Ovary (tissue), 9 donors: ENCODE data around the gene FUOM. TPM values are rescaled to one million over a fixed set of nuclear protein-coding genes. Genes with fewer than 3 reads are reported as not detected.

Source experiments
- DNase-seq, 5 donors: peaks; one replicate each; pipeline ENCODE4 v3.0.0-alpha.2; 2019 to 2020
- H3K27ac ChIP-seq, 2 donors: fragments of 200-600 bp; one replicate each; pipeline versions ENCODE4 v1.5.1 to v1.8.0; 2019 to 2022
- H3K27me3 ChIP-seq: fragments of 200-600 bp; one replicate; pipeline ENCODE4 v1.8.0; 2022
- H3K36me3 ChIP-seq: fragments of 200-600 bp; sonication (generic); one replicate; pipeline ENCODE4 v1.5.1; 2019
- H3K4me1 ChIP-seq: one replicate; pipeline ENCODE4 v1.8.1; 2013; ENCODE audit warnings: mild to moderate bottlenecking, moderate library complexity; ENCODE audit not compliant: insufficient read depth
- H3K4me3 ChIP-seq: fragments of 200-600 bp; sonication (generic); one replicate; pipeline ENCODE4 v1.5.1; 2017
- H3K9me3 ChIP-seq, 2 donors: fragments of 200-600 bp in 1 of 2; sonication (generic) in 1 of 2; one replicate each; pipeline versions ENCODE4 v1.5.1 to v1.8.1; 2013 to 2019; ENCODE audit warnings: mild to moderate bottlenecking in 1 of 2, moderate library complexity in 1 of 2
- CTCF ChIP-seq, 3 donors: fragments of 450-650 bp in 2 of 3; fragments of 200-600 bp in 1 of 3; IDR thresholded peaks; one replicate each; pipeline versions ENCODE4 v1.5.1 to v1.8.0; 2016 to 2022; ENCODE audit warnings: antibody characterized with exemption in 3 of 3, mild to moderate bottlenecking in 1 of 3
- EP300 ChIP-seq: sonication (generic); formaldehyde crosslinking; IDR thresholded peaks from one replicate; pipeline ENCODE4 v1.6.1; 2017; ENCODE audit warnings: antibody characterized with exemption
- POLR2A ChIP-seq: fragments of 450-650 bp; IDR thresholded peaks from one replicate; pipeline ENCODE4 v1.6.1; 2017; ENCODE audit warnings: antibody characterized with exemption, mild to moderate bottlenecking, moderate library complexity
- WGBS, 3 donors: extraction: QIAGEN DNeasy Blood & Tissue Kit in 1 of 3; methylation state at CpG; one replicate each; pipeline versions ENCODE4 v1.1.5 to v1.1.7; 2013 to 2017; 5-methylcytosine and 5-hydroxymethylcytosine counted together
- intact Hi-C, 4 donors: fragments of 100-400 bp; cut with DNase I; formaldehyde crosslinking; loops; one replicate each; pipeline versions ENCODE4 v1.11.0 to v1.15.1; 2022 to 2023
- polyA plus RNA-seq, 2 donors: library from polyadenylated mRNA; stranded (reverse); fragments of 200-250 nt in 1 of 2; fragments of 350-450 nt in 1 of 2; fragmentation: Illumina TruSeq in 1 of 2; extraction: RNeasy Lipid Tissue Mini Kit (QIAGEN cat#74804) in 1 of 2; gene quantifications; one replicate each; pipeline ENCODE4 v1.2.3, GENCODE V29; 2013 to 2014
- total RNA-seq, 7 donors: library from RNA; depleted of rRNA in 2 of 7; stranded (reverse); fragments of >200 nt in 2 of 7; fragmentation: NEBNext Ultra II Directional in 3 of 7; extraction: Animal tissue kit (Norgen Biotek cat#: 25700) in 3 of 7; gene quantifications; one replicate each; pipeline versions ENCODE4 v1.1.0 to v1.2.4, GENCODE V29; 2016 to 2023
- donor health status: DM: no; HTN: no; CAD: no; lungs with moderate emphysema.
- donor health status: DM: no; HTN: no; CAD: no.
- donor health status: Bipolar disorder and iron deficiency.
- donor health status: DM: yes; HTN: yes; CAD: no.
- donor health status: DM: no; HTN: no; CAD: no.
- donor health status: DM: yes; HTN: yes; CAD: no.

Gene FUOM
- total and polyA plus RNA-seq, 9 donors = 1.2 to 26.3 (median 14.8) TPM

DNA sequence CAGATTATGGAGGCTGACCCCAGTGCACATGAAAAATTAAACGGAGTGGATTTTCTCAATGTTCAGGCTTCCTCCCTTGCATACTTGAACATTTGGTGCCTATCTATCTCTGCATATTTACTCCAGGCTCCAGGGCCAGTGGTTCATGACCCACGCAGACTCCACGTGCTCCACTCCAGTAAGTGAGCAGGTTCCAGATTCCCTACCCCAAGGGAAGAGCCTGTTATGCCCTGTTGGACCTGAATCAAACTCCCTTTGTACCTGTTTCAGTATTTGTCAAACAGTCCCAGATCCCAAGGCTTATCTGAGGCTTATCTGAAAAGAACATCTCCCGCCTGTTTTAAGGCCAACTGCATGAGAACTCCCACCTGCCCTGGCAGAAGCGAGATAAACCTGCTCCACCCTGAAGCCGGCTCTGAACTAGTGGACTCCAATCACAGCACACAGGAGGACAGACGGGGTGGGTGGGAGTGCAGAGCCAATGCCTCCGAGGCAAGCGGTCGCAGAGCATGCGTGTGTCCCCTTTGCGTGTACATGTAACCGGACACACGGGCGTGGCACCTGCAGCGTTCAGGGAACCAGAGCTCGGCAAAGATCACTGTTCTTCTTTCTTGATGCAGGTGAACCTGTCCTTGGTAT, 2.3 kb upstream of the FUOM start:
- H3K27ac ChIP-seq = no peak overlapping the region
- TF ChIP-seq POLR2A (no peak), EP300 (no peak), CTCF (IDR thresholded peaks at IDR 0.05) (no peak)
- intact Hi-C loops = no loop called here
- no peaks in the 10 kb centered on the region for H3K27me3 ChIP-seq
- DNase-seq = no peak
- H3K9me3 ChIP-seq = no peaks in the 10 kb centered on the region
- no peak overlapping the region for H3K4me3 ChIP-seq
- no peaks in the 10 kb centered on the region for H3K36me3 ChIP-seq
- H3K4me1 ChIP-seq = peaks cover 7% of the 10 kb centered on the region
- 64 to 72% (median 71%) methylated on average over 17 of the region's 17 CpGs for WGBS, 3 donors

DNA sequence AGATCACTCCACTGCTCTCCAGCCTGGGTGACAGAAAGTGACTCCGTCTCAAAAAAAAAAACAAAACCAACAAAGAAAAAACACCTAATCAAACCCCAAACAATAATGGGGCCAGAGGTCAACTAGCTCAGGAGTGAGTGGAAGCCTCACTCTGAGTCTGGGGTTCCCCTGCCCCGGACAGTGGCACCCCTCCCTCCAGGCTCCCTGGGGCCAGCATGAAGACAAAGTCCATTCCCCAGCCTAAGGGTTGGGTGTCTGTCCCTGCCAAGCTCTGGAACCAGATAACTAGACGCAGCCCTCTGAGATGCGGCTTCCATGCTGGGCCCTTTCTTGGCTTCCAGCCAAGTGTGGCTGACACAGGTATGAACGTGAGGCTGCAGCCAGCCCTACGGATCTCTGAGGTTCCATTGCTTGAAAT, 1.7 kb upstream of the FUOM start:
- 50 to 60% (median 55%) methylated on average over 4 to 6 of the region's 6 CpGs for WGBS, 3 donors
- peak in 1 of 5 donors; percentile 28 for DNase-seq
- Histone ChIP-seq H3K4me3 (no peak overlapping the region), H3K36me3 (no peaks in the 10 kb centered on the region), H3K27me3 (no peaks in the 10 kb centered on the region), H3K27ac (no peak overlapping the region), H3K4me1 (peaks cover 7% of the 10 kb centered on the region), H3K9me3 (no peaks in the 10 kb centered on the region)
- TF ChIP-seq POLR2A = no peak
- TF ChIP-seq CTCF (IDR thresholded peaks at IDR 0.05) = no peak
- no peak for TF ChIP-seq EP300
- intact Hi-C loops = no loop called here

DNA sequence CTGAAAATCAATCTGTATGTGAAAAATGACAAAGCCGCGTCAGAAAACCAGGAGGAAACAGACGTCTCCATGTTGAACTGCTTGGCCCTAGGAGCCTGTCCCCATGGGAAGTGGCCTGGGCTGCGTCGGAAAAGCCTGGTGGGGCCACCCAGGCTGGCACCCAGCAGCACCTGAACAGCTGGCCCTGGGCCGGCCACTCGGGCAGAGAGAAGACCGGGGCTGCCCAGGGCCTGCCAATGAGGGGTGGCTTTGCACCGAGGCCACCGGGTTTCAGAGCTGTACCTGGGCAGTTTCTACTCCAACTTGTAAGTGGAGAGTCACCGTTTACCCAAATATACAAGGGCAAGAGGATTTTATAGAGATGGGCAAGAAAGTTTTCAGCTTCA, 1.1 kb upstream of the FUOM start:
- Histone ChIP-seq H3K27ac (no peak overlapping the region), H3K27me3 (no peaks in the 10 kb centered on the region), H3K4me3 (no peak overlapping the region), H3K4me1 (peaks cover 7% of the 10 kb centered on the region), H3K36me3 (no peaks in the 10 kb centered on the region), H3K9me3 (no peaks in the 10 kb centered on the region)
- intact Hi-C loops = no loop called here
- no peak for TF ChIP-seq POLR2A
- TF ChIP-seq CTCF (IDR thresholded peaks at IDR 0.05) = no peak
- no peak for DNase-seq
- 80 to 84% (median 80%) methylated on average over 11 of the region's 11 CpGs for WGBS, 3 donors

DNA sequence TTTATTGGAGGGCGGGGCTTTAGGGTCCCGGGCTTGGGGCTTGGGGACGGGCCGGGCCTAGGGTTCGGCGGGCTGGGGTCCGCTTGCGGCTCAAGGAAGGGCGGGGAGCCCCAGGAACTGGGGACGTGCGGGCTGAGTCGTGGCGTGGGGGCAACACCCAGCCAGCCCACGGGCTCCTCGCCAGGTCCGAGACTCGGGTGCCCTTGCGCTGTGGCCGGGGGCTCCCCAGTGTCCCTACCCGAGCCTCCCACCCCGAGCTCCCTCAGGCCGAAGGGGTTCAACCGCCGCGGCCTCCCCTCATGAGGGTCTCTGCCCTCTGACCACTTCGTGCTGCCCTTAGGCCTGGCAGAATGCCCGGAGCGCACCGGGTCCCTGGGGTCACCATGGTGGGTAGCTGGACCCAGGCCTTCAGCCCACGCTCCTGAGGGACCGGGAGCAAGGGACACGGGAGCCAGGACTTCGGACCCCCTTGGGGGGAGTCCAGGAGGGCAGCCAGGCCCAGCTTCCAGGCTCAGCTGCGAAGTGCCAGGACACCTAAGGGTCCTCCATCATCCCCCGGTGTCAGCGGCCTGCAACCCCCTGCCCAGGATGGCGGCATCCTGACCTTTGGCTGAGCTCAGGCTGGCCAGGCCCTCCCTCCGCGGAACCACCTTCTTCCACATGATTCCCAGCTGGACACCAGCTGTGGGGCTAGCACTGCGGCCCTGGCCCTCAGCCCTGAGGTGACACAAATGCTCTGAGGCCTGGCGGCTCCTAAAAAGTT, 524 bp upstream of the FUOM start:
- no peaks in the 10 kb centered on the region for H3K9me3 ChIP-seq
- peaks cover 7% of the 10 kb centered on the region for H3K4me1 ChIP-seq
- H3K27ac ChIP-seq = no peak overlapping the region
- no peak for TF ChIP-seq CTCF (IDR thresholded peaks at IDR 0.05)
- no peak for TF ChIP-seq EP300
- TF ChIP-seq POLR2A = no peak
- no peak overlapping the region for H3K4me3 ChIP-seq
- intact Hi-C loops = no loop called here
- WGBS, 3 donors = 73 to 83% (median 77%) methylated on average over 35 to 41 of the region's 41 CpGs
- no peaks in the 10 kb centered on the region for H3K36me3 ChIP-seq
- H3K27me3 ChIP-seq = no peaks in the 10 kb centered on the region
- DNase-seq = peak in 4 of 5 donors; percentile 40 to 66 (median 64)
